AG10803 (cell line): ENCODE data around the gene SHKBP1.
A peak's percentile ranks its signal among the peaks of the same experiment; 100 is the strongest.

Source experiments
- DNase-seq: peaks from one replicate; pipeline ENCODE4 v3.0.0; 2010; ENCODE audit warnings: low read depth
- H3K4me3 ChIP-seq: 2 replicates; pipeline ENCODE4 v1.5.1; 2011; ENCODE audit warnings: mild to moderate bottlenecking, low read length, control low read depth
- CTCF ChIP-seq: conservative IDR thresholded peaks from 2 replicates; pipeline ENCODE4 v1.5.1; 2011; ENCODE audit warnings: mild to moderate bottlenecking, low read length, control low read depth, inconsistent platforms

Gene SHKBP1

GRCh38 chr19:40578442-40578908 lies 1.8 kb downstream of the SHKBP1 start:
- no peak for DNase-seq
- TF ChIP-seq CTCF, result no peak
- no peak overlapping the region for H3K4me3 ChIP-seq

DNA sequence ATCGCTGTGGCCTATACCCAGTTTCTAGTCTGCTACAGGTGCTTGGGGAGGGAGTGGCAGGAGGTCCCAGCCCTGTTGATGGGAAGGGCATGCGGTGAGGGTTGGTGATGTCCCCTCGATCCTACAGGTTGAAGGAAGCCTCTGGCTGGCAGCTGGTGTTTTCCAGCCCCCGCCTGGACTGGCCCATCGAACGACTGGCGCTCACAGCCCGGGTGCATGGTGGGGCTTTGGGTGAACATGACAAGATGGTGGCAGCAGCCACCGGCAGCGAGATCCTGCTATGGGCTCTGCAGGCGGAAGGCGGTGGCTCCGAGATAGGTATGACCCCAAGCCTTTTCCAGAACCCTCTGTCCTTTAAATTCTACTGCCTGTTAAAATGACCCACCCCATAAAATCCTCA lies 3.9 kb downstream of the SHKBP1 start:
- TF ChIP-seq CTCF, result no peak
- H3K4me3 ChIP-seq, result no peak overlapping the region
- no peak for DNase-seq

DNA sequence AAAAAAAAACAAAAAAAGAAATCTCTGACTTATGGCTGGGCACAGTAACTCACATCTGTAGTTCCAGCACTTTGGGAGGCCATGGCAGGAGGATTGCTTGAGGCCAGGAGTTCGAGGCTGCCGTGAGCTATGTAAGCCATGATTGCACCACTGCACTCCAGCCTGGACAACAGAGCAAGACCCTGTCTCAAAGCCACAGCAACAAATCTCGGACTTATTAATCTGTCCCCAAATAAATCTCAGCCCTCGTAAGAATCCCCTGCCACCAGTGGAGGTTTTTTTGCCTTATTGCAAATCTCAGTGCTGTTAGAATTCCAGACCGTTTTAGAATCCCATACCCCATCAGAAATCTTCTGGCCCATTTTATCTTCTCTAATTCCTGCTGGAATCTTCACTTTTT lies 4.9 kb downstream of the SHKBP1 start:
- no peak for DNase-seq
- TF ChIP-seq CTCF, result no peak
- H3K4me3 ChIP-seq, result no peak overlapping the region

GRCh38 chr19:40582467-40582866 lies 5.8 kb downstream of the SHKBP1 start:
- no peak overlapping the region for H3K4me3 ChIP-seq
- no peak for TF ChIP-seq CTCF

DNA sequence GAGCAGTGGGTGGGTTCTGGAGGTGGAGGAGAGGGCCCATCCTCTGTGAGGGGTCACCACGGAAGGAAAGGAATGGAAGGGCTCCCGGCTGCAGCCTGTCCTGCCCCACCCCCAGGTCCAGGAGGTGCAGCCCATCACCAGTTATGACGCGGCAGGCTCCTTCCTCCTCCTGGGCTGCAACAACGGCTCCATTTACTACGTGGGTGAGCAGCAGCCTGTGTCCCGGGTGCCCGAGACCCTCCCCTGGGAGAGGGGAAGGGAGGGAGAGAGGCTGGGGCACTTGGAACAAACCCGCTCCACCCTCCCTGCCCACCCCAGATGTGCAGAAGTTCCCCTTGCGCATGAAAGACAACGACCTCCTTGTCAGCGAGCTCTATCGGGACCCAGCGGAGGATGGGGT lies 6.6 kb downstream of the SHKBP1 start:
- no peak for DNase-seq
- no peak overlapping the region for H3K4me3 ChIP-seq
- no peak for TF ChIP-seq CTCF

More at GRCh38 chr19:40582467-40582866, 5.8 kb downstream of the SHKBP1 start:
- no peak for DNase-seq

DNA sequence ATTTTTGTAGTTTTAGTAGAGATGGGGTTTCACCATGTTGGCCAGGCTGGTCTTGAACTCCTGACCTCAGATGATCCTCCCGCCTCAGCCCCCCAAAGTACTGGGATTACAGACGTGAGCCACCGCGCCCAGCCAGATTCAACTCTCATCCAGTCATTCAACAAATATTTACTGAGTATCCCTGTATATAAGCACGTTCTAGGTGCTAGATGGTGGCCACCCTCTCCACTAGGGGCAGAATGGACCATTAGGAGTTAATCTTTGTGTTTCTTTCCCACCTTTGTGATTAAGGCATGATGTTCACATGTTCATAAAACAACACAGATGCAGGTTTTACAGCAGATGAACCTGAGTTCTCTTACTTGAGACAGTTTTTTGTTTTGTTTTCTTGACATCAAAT lies 7.3 kb downstream of the SHKBP1 start:
- H3K4me3 ChIP-seq, result no peak overlapping the region
- peak; percentile 20; the same call in 1 of the 2 replicates for TF ChIP-seq CTCF
- no peak for DNase-seq

DNA sequence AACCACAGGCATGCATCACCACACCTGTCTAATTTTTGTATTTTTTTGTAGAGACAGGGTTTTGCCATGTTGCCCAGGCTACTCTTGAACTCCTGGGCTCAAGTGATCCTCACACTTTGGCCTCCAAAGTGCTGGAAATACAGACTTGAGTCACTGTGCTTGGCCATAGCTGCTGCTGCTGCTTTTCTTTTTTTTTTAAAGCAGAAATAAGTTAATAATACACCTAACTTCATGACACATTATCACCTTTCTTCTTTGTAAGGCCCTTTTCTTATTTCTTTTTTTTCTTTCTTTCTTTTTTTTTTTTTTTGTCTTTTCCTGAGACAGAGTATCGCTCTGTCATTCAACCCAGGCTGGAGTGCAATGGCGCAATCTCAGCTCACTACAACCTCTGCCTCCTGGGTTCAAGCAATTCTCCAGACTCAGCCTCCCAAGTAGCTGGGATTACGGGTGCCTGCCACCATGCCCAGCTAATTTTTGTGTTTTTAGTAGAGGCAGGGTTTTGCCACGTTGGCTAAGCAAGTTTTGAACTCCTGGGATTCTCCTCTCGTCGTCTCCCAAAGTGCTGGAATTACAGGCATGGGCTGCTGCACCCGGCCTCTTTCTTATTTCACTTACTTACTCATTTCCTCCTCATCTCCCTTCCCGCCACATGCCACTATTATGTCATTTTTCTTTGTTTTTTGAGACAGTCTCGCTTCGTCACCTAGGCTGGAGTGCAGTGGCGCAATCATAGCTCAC lies 8.7 kb downstream of the SHKBP1 start:
- TF ChIP-seq CTCF, result no peak
- peak; percentile 72 for DNase-seq
- H3K4me3 ChIP-seq, result no peak overlapping the region
